NCI-H82 (cell line): ENCODE results near the gene NPEPPS.
A peak's percentile ranks its signal among the peaks of the same experiment; 100 is the strongest.
"Not testable (repeated sequence)": the region's sequence is repeated elsewhere in the genome, so short reads cannot be mapped to it uniquely, and the experiment has no call there.

Source experiments
- DNase-seq: peaks from one replicate; lab custom pipeline; 2025; lab: John Stamatoyannopoulos, UW

The NPEPPS gene

GRCh38 chr17:47561698-47562405, 30.9 kb downstream of the NPEPPS start:
- peak; percentile 38 for DNase-seq

DNA sequence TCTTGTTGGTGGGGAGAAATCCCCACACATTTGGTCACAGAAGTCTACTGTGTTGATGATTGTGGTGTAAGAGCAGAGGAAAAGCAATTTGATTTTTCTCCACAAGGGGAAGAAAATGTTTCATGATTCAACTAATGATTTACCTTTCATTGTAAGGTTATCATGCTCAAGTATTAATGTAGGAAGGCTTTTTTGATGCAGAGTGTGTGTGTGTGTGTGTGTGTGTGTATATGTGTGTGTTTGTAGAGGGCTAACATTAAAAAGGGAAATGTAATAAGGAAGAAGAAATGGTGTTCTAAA, 31.4 kb downstream of the NPEPPS start:
- not testable (repeated sequence) for DNase-seq

- DNase-seq: not testable (repeated sequence)
Measured at GRCh38 chr17:47567261-47567660, 36.4 kb downstream of the NPEPPS start.

- DNase-seq: not testable (repeated sequence)
Measured at GRCh38 chr17:47572561-47572960, 41.7 kb downstream of the NPEPPS start.

- DNase-seq: not testable (repeated sequence)
Measured at GRCh38 chr17:47582416-47582815, 51.5 kb downstream of the NPEPPS start.

DNA sequence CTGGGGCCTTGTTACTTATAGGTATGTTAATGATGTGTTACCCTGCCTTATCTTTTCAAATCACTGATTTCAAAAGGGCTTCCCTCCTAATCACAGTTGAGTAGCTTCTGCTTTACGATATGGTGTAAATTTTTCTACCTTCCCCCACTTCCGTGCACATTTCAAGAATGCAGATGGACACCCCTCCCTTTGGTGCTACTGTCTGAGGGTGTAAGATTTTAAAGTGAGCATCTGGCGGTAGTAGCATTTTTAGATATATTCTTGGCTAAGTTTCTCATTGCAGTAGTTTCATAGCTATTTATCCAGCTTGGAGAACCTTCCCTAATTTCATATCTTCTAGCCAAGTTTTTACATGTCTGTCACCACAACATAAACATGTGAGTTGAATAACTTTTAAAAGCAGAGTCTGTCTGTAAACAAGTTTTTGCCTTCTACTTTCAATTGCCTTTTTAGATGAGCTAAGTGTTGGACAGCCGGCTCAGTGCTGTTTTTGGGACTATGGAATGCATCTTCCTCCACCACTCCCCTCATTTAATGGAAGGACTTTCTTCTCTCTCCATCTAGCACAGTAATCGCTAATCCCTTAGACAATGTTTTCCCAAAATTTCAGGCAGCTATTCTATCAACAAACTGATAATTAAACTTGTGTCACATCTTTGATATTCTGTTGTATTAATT, 55.6 kb downstream of the NPEPPS start:
- not testable (repeated sequence) for DNase-seq

DNA sequence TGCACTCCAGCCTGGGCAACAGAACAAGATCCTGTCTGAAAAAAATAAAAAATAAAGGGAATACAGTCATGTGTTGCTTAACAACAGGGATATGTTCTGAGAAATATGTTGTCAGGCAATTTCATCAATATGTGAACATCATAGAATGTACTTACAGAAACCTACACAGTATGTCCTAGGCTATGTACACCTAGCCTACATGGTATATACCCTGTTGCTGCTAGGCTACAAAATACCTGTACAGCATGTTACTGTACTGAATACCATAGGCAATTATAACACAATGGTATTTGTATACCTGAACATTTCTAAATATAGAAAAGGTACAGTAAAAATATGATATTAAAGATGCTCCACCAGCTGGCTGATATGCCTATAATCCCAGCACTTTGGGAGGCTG, 62.6 kb downstream of the NPEPPS start:
- DNase-seq: not testable (repeated sequence)

GRCh38 chr17:47603830-47604597, 73.1 kb downstream of the NPEPPS start:
- peak; percentile 33 for DNase-seq

DNA sequence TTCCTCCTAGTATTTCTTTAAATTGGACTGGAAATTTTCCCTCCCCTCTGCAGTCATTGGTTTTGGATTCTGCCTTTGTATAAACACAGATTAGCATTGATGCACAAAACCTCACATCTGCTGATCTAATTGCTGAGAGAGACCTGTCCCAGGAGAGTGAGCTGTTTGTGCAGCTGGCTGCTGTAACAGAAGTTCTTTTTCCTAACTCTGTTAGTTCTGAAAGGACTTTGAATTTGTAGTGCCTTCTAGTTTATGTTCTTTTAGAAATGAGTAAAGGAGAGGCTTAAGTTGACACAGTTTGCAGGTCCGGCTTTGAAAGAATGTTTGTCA, 73.7 kb downstream of the NPEPPS start:
- peak; percentile 71 for DNase-seq

- no peak for DNase-seq
Measured at GRCh38 chr17:47605011-47605410, 74.1 kb downstream of the NPEPPS start.

GRCh38 chr17:47607481-47607880, 76.6 kb downstream of the NPEPPS start:
- no peak for DNase-seq

DNA sequence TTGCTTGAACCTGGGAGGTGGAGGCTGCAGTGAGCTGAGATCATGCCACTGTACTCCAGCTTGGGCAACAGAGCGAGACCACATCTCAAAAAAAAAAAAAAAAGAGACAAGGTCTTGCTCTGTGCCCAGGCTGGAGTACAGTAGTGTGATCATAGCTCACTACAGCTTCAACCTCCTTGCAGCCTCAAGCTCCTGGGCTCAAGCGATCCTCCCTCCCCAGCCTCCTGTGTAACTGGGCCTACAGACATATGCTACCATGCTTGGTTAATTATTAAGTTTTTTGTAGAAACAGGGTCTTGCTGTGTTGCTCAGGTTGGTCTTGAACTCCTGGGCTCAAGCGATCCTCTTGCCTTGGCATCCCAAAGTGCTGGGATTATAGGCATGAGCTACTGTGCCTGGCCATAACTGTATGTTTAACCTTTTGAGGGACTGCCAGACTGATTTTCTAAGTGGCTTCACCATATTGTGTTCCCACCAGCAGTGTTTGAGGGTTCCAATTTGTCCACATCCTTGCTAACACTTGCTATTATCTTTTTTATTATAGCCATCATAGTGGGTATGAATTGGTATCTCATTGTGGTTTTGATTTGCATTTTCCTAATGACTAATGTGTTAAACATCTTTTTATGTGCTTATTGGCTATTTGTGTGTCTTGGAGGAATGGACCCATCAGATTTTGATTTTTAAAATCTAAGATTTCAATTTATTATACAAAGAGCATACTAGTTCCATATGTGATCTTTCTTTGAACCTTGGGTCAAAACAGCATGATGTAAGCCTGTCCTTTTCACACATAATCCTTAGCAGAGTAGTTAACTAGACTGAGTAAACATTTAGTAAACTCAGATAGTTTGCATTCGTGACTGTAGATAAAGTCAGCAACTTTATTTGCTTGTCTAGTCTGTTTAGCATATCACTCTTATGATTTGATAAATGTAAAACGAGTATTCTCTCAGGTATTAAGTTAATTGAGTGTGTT, 80.8 kb downstream of the NPEPPS start:
- no peak for DNase-seq

DNA sequence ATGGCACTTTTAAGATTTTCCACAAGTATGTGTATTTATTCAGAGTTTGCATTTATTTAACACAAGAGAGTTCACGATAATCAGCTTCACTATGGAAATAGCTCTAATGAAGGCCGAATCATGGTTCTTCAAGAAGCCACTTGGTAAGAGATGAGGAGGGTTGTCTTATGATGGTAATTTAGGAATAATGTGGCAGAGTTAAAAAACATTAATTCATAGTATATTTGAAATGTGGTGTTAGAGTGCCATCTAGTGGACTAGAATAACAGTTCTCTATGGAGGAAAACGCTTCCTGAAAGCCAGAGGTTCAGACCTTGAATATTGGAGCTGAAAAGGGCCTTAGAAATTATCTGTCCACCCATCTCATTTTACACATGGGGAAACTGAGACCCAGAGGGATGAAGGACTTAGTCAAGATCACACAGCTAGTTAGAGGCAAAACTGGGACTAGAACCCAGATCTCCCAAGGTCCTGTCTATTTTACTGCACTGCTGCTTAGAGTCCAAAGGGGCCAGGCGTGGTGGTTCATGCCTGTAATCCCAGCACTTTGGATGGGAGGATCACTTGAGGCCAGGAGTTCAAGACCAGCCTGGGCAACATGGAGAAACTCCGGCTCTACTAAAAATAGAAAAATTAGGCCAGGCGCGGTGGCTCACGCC, 85.0 kb downstream of the NPEPPS start:
- DNase-seq: peak; percentile 73

GRCh38 chr17:47618410-47618809, 87.5 kb downstream of the NPEPPS start:
- DNase-seq: no peak

DNA sequence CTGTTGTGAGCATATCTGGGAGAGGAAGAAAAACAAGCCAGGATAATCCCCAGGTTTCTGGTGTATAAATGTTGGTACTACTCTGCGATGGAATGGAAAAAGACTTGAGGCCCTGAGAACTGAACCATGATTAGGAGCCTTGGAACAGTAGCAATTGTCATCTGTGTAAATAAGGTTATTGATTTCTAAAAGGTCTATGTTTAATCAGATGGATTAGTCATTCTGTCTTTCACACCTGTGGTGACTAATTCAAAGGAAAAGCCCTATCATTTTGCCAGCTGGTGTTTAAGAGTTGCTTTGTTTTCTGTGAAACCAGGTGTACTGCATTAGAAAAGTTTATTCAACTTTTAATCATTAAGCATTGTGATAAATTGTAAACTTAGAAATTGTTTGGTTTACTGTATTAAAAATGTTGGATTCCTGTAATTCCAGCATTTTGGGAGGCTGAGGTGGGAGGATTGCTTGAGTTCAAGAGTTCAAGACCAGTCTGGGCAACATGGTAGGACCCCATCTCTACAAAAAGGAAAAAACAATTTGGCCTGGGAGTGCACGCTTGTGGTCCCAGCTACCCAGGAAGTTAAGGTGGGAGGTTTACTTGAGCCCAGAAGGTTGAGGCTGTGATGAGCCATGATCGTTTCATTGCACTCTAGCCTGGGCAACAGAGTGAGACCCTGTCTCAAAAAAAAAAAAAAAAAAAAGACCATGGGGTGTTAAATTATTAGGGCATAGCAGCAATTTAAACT, 89.8 kb downstream of the NPEPPS start:
- DNase-seq: no peak

DNA sequence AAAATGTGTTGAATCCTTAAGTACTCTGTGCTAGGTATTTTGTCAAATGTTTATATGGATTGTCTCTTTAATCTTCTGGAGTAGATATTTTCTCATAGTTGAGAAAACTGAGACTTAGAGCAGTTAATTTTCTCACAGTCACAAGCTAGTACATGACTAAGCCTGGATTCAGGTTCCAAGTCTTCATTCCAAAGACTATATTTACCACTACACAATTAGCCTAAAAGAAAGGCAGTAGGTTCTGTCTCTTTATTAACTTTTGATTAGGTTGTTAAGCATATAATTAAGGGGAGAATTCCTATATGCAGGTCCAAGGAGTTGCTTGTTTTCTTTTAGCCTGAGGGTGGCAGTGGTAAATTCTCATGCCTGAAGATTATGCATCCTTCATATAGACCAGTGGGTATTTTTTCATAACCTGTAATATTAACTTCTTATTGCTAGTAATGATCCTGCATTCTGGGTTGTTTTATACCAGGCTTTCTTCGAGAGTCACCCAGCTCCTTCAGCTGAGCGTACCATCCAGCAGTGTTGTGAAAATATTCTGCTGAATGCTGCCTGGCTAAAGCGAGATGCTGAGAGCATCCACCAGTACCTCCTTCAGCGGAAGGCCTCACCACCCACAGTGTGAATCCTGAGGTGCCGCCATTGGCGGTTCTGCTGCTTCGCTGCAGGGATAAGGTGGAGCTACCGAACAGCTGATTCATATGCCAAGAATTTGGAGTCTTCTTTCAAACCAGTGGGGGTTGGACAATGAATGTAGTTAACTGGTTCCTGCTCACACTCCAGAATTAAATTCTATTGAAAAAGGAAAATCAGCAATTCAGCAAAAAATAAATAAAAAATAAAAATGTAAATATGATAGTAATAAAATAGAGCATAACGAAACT, 90.6 kb downstream of the NPEPPS start:
- peak; percentile 29 for DNase-seq

DNA sequence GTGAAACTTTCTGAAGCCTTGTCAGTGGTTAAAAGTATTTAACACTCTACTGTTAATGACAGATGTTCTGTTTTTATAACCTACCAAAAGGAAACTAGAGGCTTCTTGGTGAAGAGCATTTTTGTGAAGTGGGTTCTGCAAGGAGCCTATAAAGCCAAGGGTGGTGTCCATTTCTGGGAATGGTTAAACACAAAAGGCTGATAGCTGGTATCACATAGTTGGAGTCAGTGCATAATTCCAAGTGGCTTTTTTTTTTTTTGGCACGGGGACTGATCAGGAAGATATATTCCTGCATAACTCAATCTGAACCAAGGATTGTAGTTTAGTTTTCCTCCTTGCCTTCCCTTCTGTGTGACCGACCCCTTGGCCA, 91.3 kb downstream of the NPEPPS start:
- no peak for DNase-seq

DNA sequence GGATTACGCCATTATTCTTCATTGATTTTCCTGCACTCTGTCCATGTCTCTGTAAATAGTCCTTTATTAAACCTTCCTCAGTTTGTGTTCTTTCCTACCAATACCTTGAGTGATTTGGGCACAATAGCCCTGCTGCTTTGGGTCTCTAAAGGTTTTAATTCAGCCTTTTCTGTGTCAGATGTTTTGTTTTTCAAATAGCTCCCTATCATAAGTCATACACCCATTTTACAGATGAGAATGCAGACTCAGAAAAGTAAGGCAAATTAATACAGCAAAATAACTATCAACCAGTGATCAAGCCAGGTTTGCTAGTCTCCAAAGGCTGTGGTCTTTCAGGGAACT, 93.8 kb downstream of the NPEPPS start:
- no peak for DNase-seq

- no peak for DNase-seq
Measured at GRCh38 chr17:47628014-47628566, 97.2 kb downstream of the NPEPPS start.

DNA sequence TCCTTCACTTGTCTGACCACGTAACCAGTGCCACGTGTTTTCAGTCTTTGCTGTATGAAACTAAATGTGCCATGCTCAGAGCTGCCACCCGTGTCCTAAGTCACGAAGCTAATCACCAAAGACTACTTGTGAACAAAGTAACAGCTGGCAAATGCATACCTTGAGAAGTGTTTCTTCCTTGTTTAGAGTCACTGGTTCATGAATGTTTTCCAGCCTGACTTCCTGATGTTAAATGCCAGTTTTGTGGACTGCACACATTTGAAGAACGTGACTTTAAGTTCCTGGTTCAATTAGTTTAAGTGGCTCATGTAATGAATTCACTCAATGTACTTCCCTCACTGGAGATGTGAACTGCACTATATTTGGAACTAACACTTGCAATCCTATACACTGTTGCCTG, 98.9 kb downstream of the NPEPPS start:
- DNase-seq: no peak
